Fibroblast of villous mesenchyme (primary cell): ENCODE results near the gene PTEN. TPM values are rescaled to one million over a fixed set of nuclear protein-coding genes. Genes with fewer than 3 reads are reported as not detected.
A peak's percentile ranks its signal among the peaks of the same experiment; 100 is the strongest.

Experiments
- DNase-seq: peaks from one replicate; pipeline ENCODE4 v3.0.0-alpha.2; 2010; ENCODE audit warnings: low read depth
- H3K4me3 ChIP-seq: 2 replicates; pipeline ENCODE4 v1.5.1; 2011; ENCODE audit warnings: low read depth, mild to moderate bottlenecking, low read length
- total RNA-seq: library from RNA; depleted of rRNA; stranded (reverse); fragments of >200 nt; gene quantifications from 2 replicates; pipeline ENCODE4 v1.2.3, GENCODE V29; 2012
- TF ChIP-seq, protein P1 (sequence below): IDR thresholded peaks from 2 replicates; pipeline ENCODE4 v1.5.1; 2012; ENCODE audit warnings: low read depth, mild to moderate bottlenecking, low read length; ENCODE audit not compliant: insufficient read depth

The PTEN gene
- total RNA-seq, 1 donor: 276 TPM

DNA sequence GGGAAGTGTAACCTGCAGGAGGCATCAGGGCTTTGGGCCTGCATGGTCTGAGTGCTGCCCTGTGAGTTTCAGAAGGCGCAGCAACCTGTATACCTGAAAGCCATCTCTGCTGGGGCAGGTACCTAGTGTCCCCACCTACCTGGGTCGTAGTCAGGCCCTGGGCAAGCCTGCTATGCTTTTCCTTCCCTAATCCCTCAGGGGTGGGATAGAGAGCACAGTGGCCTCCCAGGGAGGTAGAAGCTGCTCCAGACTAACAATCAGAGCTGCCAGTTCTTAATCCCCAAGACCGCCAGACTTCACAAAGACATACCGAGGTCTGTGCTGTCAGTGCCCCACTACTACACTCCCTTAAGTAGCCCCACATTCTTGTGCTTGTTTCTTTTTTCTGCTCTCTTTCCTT lies 52.0 kb downstream of the PTEN start:
- H3K4me3 ChIP-seq: no peak overlapping the region
- no peak for DNase-seq
- TF ChIP-seq, protein P1, sequence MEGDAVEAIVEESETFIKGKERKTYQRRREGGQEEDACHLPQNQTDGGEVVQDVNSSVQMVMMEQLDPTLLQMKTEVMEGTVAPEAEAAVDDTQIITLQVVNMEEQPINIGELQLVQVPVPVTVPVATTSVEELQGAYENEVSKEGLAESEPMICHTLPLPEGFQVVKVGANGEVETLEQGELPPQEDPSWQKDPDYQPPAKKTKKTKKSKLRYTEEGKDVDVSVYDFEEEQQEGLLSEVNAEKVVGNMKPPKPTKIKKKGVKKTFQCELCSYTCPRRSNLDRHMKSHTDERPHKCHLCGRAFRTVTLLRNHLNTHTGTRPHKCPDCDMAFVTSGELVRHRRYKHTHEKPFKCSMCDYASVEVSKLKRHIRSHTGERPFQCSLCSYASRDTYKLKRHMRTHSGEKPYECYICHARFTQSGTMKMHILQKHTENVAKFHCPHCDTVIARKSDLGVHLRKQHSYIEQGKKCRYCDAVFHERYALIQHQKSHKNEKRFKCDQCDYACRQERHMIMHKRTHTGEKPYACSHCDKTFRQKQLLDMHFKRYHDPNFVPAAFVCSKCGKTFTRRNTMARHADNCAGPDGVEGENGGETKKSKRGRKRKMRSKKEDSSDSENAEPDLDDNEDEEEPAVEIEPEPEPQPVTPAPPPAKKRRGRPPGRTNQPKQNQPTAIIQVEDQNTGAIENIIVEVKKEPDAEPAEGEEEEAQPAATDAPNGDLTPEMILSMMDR: no peak

DNA sequence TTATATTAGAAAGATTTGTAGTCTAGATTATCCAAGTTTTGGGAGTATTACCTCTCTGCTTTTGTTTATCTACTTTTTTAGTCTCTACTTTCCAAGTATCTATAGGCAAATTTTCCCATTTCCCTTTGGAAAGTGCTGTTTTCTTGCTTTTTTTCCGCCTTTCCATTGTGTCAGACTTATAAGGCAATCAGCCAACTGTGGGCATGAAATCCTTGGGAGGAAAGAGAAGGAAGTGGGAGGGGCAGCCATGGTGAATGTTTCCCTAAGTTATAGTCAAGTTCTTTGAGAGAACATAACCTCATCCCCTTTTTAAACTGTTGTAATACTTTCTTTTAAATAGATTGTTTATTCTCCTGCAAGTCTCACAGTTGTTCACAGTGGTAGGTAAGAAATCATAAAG lies 52.6 kb downstream of the PTEN start:
- peak; percentile 28 for DNase-seq
- H3K4me3 ChIP-seq: no peak overlapping the region
- TF ChIP-seq, protein P1: no peak

- TF ChIP-seq, protein P1: no peak
- H3K4me3 ChIP-seq: no peak overlapping the region
- DNase-seq: no peak
Measured at GRCh38 chr10:87916515-87916914, 53.1 kb downstream of the PTEN start.

GRCh38 chr10:87918254-87918859 lies 54.9 kb downstream of the PTEN start:
- TF ChIP-seq, protein P1: no peak
- H3K4me3 ChIP-seq: no peak overlapping the region
- no peak for DNase-seq

DNA sequence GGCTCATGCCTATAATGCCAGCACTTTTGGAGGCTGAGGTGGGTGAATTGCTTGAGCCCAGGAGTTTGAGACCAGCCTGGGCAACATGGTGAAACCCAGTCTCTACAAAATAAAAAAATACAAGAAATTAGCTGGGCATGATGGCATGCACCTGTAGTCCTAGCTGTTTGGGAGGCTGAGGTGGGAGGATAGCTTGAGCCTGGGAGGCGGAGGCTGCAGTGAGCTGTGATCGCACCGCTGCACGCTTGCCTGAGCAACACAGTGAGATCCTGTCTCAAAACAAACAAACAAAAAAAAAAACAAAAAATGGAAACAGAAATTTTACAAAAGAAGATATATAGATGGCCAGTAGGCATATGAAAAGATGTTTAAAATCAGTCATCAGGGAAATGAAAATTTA lies 57.1 kb downstream of the PTEN start:
- DNase-seq: no peak
- no peak overlapping the region for H3K4me3 ChIP-seq
- TF ChIP-seq, protein P1: no peak

- H3K4me3 ChIP-seq: no peak overlapping the region
- TF ChIP-seq, protein P1: no peak
- DNase-seq: no peak
Measured at GRCh38 chr10:87921931-87922688, 58.7 kb downstream of the PTEN start.

DNA sequence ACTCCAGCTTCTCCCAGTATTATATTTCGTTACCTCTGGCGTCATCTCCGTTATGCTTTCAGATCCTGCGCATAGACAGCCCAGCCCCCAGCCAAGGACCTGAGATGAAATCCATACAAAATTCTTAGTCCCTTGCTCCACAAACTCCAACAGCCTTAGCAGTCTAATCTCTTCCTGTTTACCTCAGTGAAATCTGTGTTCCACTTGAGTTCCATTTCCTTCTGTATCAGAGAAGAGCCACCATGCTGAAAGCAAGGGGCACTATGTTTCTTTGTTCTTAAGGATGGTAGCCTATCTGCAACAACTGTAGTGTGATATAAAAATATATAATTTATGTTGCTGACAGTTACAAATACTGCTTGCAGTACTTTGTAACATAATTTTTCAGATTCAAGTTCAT lies 59.8 kb downstream of the PTEN start:
- no peak for DNase-seq
- TF ChIP-seq, protein P1: no peak
- H3K4me3 ChIP-seq: no peak overlapping the region
